GM12865 (cell line): Measurements from ENCODE around the gene DPYSL5.

ENCODE experiments used
- DNase-seq: peaks from one replicate; pipeline ENCODE4 v3.0.0; 2010; ENCODE audit warnings: low read depth
- H3K4me3 ChIP-seq: 2 replicates; pipeline ENCODE4 v1.5.1; 2011; ENCODE audit warnings: mild to moderate bottlenecking, low read depth, low read length, control low read depth
- CTCF ChIP-seq: IDR thresholded peaks from 2 replicates; pipeline ENCODE4 v1.5.1; 2011; ENCODE audit warnings: low read length, control low read depth, low read depth, inconsistent platforms; ENCODE audit not compliant: insufficient read depth; ENCODE audit errors: missing control alignments

DPYSL5 gene

GRCh38 chr2:26976237-26976636, 128.3 kb downstream of the DPYSL5 start:
- DNase-seq = no peak
- no peak overlapping the region for H3K4me3 ChIP-seq
- TF ChIP-seq CTCF = no peak

GRCh38 chr2:26977012-26977411, 129.1 kb downstream of the DPYSL5 start:
- TF ChIP-seq CTCF = no peak
- no peak for DNase-seq
- no peak overlapping the region for H3K4me3 ChIP-seq

GRCh38 chr2:26978061-26978596, 130.2 kb downstream of the DPYSL5 start:
- no peak for TF ChIP-seq CTCF
- no peak overlapping the region for H3K4me3 ChIP-seq
- no peak for DNase-seq

GRCh38 chr2:26979741-26980140, 131.8 kb downstream of the DPYSL5 start:
- H3K4me3 ChIP-seq = no peak overlapping the region
- DNase-seq = no peak
- TF ChIP-seq CTCF = no peak

GRCh38 chr2:26980971-26981370, 133.0 kb downstream of the DPYSL5 start:
- no peak for DNase-seq
- no peak for TF ChIP-seq CTCF
- H3K4me3 ChIP-seq = no peak overlapping the region

GRCh38 chr2:26982102-26982742, 134.3 kb downstream of the DPYSL5 start:
- H3K4me3 ChIP-seq = no peak overlapping the region
- DNase-seq = peak; percentile 49
- TF ChIP-seq CTCF = peak; percentile 42

- no peak for DNase-seq
- no peak for TF ChIP-seq CTCF
These were observed 135.8 kb downstream of the DPYSL5 start for GRCh38 chr2:26983746-26984145.

More at GRCh38 chr2:26983746-26984145, 135.8 kb downstream of the DPYSL5 start:
- no peak overlapping the region for H3K4me3 ChIP-seq
